B cell (primary cell): Measurements from ENCODE around the gene LRP2BP. TPM values are rescaled to one million over a fixed set of nuclear protein-coding genes. Genes with fewer than 3 reads are reported as not detected.
A peak's percentile ranks its signal among the peaks of the same experiment; 100 is the strongest.

Experiments
- ATAC-seq: fragments of 200-7000 bp; cut with Tn5 transposase; one replicate; pipeline ENCODE4 v1.10.0; 2021; ENCODE audit warnings: low read depth, mild to moderate bottlenecking, moderate number of reproducible peaks, moderate library complexity
- CTCF ChIA-PET: fragments of 350-600 bp; sonication (Branson Sonifier 250); formaldehyde crosslinking; loops from one replicate; lab custom pipeline; 2021; ENCODE audit warnings: antibody characterized with exemption, inconsistent platforms; lab: Charles Lee
- POLR2A ChIA-PET: fragments of 350-600 bp; sonication (Branson Sonifier 250); formaldehyde crosslinking; loops from one replicate; lab custom pipeline; 2021; ENCODE audit warnings: antibody characterized with exemption; lab: Charles Lee
- DNase-seq: peaks from one replicate; pipeline ENCODE4 v3.0.0; 2013
- H2AFZ ChIP-seq: 2 replicates; pipeline ENCODE4 v1.6.1; 2012; ENCODE audit warnings: mild to moderate bottlenecking, low read depth, low read length; ENCODE audit not compliant: insufficient read depth, poor library complexity, severe bottlenecking
- H3K27ac ChIP-seq, 2 donors: 1 replicate in 1 of 2; 2 replicates in 1 of 2; pipeline ENCODE4 v1.5.1; 2012 to 2013; ENCODE audit warnings: low read length in 2 of 2, mild to moderate bottlenecking in 2 of 2, moderate library complexity in 1 of 2
- H3K27me3 ChIP-seq, 4 experiments: fragments of 200-600 bp in 1 of 4; sonication (generic) in 1 of 4; replicated peaks in 1 of 4; 1 replicate in 2 of 4; 2 replicates in 2 of 4; pipeline versions ENCODE4 v1.6.1 to v1.7.0; 2013 to 2016; ENCODE audit warnings: low read length in 3 of 4, mild to moderate bottlenecking in 2 of 4, mixed read lengths in 1 of 4, moderate library complexity in 1 of 4; ENCODE audit not compliant: insufficient read depth in 4 of 4, control insufficient read depth in 3 of 4; ENCODE audit errors: control extremely low read depth in 1 of 4
- H3K36me3 ChIP-seq, 2 experiments: replicated peaks in 1 of 2; 1 replicate in 1 of 2; 2 replicates in 1 of 2; pipeline versions ENCODE4 v1.6.1 to v1.7.1; 2013; ENCODE audit warnings: low read length in 1 of 2; ENCODE audit not compliant: insufficient read depth in 2 of 2, control insufficient read depth in 1 of 2; ENCODE audit errors: control extremely low read depth in 1 of 2, extremely low read depth in 1 of 2
- H3K4me1 ChIP-seq, 2 donors: fragments of 200-600 bp in 1 of 2; sonication (generic) in 1 of 2; 1 replicate in 1 of 2; 2 replicates in 1 of 2; pipeline versions ENCODE4 v1.5.1 to v1.6.1; 2013 to 2017; ENCODE audit warnings: low read length in 2 of 2; ENCODE audit not compliant: control insufficient read depth in 2 of 2, insufficient read depth in 2 of 2
- H3K4me2 ChIP-seq: replicated peaks from 2 replicates; pipeline ENCODE3; 2012; ENCODE audit warnings: mild to moderate bottlenecking, low read depth, low read length; ENCODE audit not compliant: poor library complexity, severe bottlenecking
- H3K4me3 ChIP-seq, 5 experiments: fragments of 200-600 bp in 1 of 5; sonication (generic) in 1 of 5; 1 replicate in 3 of 5; 2 replicates in 2 of 5; pipeline versions ENCODE4 v1.5.1 to v1.7.0; 2011 to 2016; ENCODE audit warnings: low read length in 4 of 5, mild to moderate bottlenecking in 4 of 5, low read depth in 2 of 5, control low read depth in 1 of 5, moderate library complexity in 1 of 5; ENCODE audit not compliant: insufficient read depth in 1 of 5; ENCODE audit errors: control extremely low read depth in 1 of 5, extremely low read depth in 1 of 5
- H3K79me2 ChIP-seq: fragments of 200-600 bp; sonication (generic); one replicate; pipeline ENCODE4 v1.6.0; 2016; ENCODE audit warnings: low read length; ENCODE audit not compliant: control insufficient read depth, insufficient read depth
- H3K9ac ChIP-seq: fragments of 200-600 bp; sonication (generic); 2 replicates; pipeline ENCODE4 v1.6.1; 2017; ENCODE audit warnings: mild to moderate bottlenecking, low read length, moderate library complexity
- H3K9me3 ChIP-seq, 3 donors: one replicate each; pipeline versions ENCODE4 v1.6.1 to v1.7.1; 2013; ENCODE audit warnings: low read length in 2 of 3; ENCODE audit not compliant: control insufficient read depth in 2 of 3, insufficient read depth in 1 of 3; ENCODE audit errors: control extremely low read depth in 1 of 3
- H4K20me1 ChIP-seq: 2 replicates; pipeline ENCODE4 v1.6.0; 2012; ENCODE audit warnings: mild to moderate bottlenecking, low read length; ENCODE audit not compliant: insufficient read depth, control insufficient read depth, poor library complexity, severe bottlenecking
- H3K27ac Mint-ChIP-seq: one replicate; pipeline ENCODE4 v1.8.0; 2021; ENCODE audit warnings: mixed read lengths
- H3K27me3 Mint-ChIP-seq: one replicate; pipeline ENCODE4 v1.8.0; 2021; ENCODE audit warnings: mixed read lengths
- H3K4me1 Mint-ChIP-seq: one replicate; pipeline ENCODE4 v1.8.0; 2021; ENCODE audit warnings: mixed read lengths
- H3K4me3 Mint-ChIP-seq: one replicate; pipeline ENCODE4 v1.8.0; 2021; ENCODE audit warnings: mixed read lengths
- H3K9me3 Mint-ChIP-seq: one replicate; pipeline ENCODE4 v1.8.0; 2022; ENCODE audit warnings: mixed read lengths; ENCODE audit not compliant: insufficient read depth
- EZH2 ChIP-seq: IDR thresholded peaks from 2 replicates; pipeline ENCODE4 v1.6.1; 2012; ENCODE audit warnings: borderline replicate concordance, low read depth, mild to moderate bottlenecking, moderate library complexity, low read length; ENCODE audit not compliant: insufficient read depth, poor library complexity, severe bottlenecking
- WGBS: methylation state at CpG from one replicate; pipeline ENCODE4 v1.1.5; 2013; ENCODE audit warnings: missing lambda C conversion rate; ENCODE audit not compliant: insufficient coverage; 5-methylcytosine and 5-hydroxymethylcytosine counted together
- intact Hi-C: fragments of 100-400 bp; cut with micrococcal nuclease; formaldehyde crosslinking; loops from one replicate; pipeline ENCODE4 v1.10.0; 2022
- polyA plus RNA-seq: library from polyadenylated mRNA; depleted of rRNA; stranded (reverse); fragments of >200 nt; gene quantifications from 2 replicates; pipeline ENCODE4 v1.2.3, GENCODE V29; 2012
- total RNA-seq, 2 donors: library from RNA; stranded (reverse); fragments of 120-200 nt in 1 of 2; gene quantifications; 1 replicate in 1 of 2; 2 replicates in 1 of 2; pipeline versions ENCODE4 v1.2.3 to v1.2.4, GENCODE V29; 2013 to 2022
- TF ChIP-seq, protein P1 (sequence below): fragments of 200-600 bp; IDR thresholded peaks from one replicate; pipeline ENCODE4 v1.8.0; 2022; ENCODE audit warnings: antibody characterized with exemption, mild to moderate bottlenecking

The LRP2BP gene
- total and polyA plus RNA-seq, 2 donors (not counting 1 experiment from before 2014, with no cell fraction given) = 0.15 to 1.6 TPM

DNA sequence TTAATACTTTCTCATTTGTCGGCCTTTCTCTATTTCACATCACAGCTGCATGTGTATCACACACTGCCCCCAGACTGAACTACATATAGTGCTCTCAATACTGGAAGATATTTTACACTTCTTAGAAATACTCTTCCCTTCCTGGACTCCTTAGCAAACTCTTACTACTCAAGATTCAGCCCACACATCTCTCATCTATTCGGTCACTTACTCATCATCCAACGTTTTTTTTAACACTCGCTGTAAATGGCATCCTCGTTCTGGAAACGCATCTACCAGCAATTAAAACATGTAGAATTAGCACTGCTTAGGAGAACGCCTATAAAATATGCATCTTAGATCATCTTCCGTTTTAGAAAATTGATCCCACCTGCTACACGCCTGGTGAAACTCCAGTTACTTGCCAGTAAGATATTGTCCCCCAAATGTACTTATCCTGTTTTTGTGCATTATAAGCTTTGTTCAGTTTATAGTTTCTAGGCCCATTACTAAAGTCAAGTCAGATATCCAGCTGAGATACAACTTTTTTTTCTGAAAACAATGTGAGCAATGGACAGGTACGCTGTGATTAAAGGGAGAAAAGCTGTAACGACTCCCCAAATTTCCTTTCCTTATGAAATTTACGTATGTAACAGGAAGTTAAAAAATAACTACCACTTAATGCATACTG is 1.0 kb downstream of the LRP2BP start:
- H3K9me3 Mint-ChIP-seq = no peaks in the 10 kb centered on the region
- DNase-seq = no peak
- Histone ChIP-seq H3K79me2 (no peaks in the 10 kb centered on the region), H3K4me2 (peak overlapping the region; percentile 90), H3K36me3 (peaks cover 0 to 7% of the 10 kb centered on the region in 2 experiments), H3K4me1 (peaks cover 26% of the 10 kb centered on the region in 2 donors), H3K4me3 (peak overlapping the region; percentile 79 to 98 (median 89)), H3K27me3 (no peaks in the 10 kb centered on the region), H3K9ac (peak overlapping the region; percentile 88), H4K20me1 (no peaks in the 10 kb centered on the region), H3K27ac (peak overlapping the region in 1 of 2 donors; percentile 99), H3K9me3 (no peaks in the 10 kb centered on the region), H2AFZ (peak overlapping the region; percentile 70)
- peaks cover 54% of the 10 kb centered on the region for H3K4me1 Mint-ChIP-seq
- ChIA-PET CTCF (interaction anchor here (1.4 kb wide), 1 partner anchor 78 kb away, joined by 3 read pairs; no protein-coding TSS in a partner anchor), POLR2A (no interaction called here)
- peak overlapping the region; percentile 80 for H3K27ac Mint-ChIP-seq
- WGBS = 64% methylated on average over 7 of the region's 12 CpGs
- ATAC-seq = no peak
- no peaks in the 10 kb centered on the region for H3K27me3 Mint-ChIP-seq
- peak overlapping the region; percentile 92 for H3K4me3 Mint-ChIP-seq
- TF ChIP-seq EZH2 = no peak
- intact Hi-C loops = loop anchor here (1.0 to 10.0 kb wide), 5 partner anchors 193 to 1887 kb away; partner anchors contain the start of genes ACSL1, CYP4V2 and ING2

DNA sequence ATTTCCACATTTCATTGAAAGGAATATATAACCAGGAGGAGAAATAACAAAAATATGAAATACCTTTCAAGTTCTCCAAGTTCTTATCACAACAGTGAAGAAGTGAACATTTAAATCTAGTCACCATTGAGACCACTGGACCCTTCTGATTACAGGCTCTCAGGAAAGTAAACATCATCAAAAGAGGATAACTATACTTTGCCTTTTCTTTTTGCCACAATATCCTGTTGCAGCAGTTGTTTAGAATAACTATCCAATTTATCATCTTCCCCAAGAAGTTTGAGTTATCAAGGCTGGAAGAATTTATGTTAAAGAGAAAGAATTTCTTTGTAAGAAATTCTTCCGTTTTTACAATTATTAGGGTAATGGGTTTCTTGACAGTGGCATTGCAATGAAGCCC is 3.6 kb downstream of the LRP2BP start:
- ChIA-PET CTCF (no interaction called here), POLR2A (no interaction called here)
- H2AFZ ChIP-seq = no peak overlapping the region
- no peak overlapping the region for H3K9ac ChIP-seq
- no peaks in the 10 kb centered on the region for H3K27me3 Mint-ChIP-seq
- H3K4me2 ChIP-seq = no peak overlapping the region
- WGBS = no CpG with 5 or more reads among the region's 1 CpG
- peaks cover 19 to 22% of the 10 kb centered on the region in 2 donors for H3K4me1 ChIP-seq
- H3K79me2 ChIP-seq = no peaks in the 10 kb centered on the region
- peaks cover 37% of the 10 kb centered on the region for H3K4me1 Mint-ChIP-seq
- no peak overlapping the region for H3K4me3 Mint-ChIP-seq
- no peak overlapping the region for H3K4me3 ChIP-seq
- DNase-seq (no peak), ATAC-seq (no peak)
- H3K9me3 ChIP-seq = no peaks in the 10 kb centered on the region
- no peaks in the 10 kb centered on the region for H3K9me3 Mint-ChIP-seq
- intact Hi-C loops = loop anchor here (10.0 kb wide), 2 partner anchors 803 to 1127 kb away; partner anchors contain the start of gene CYP4V2
- H4K20me1 ChIP-seq = no peaks in the 10 kb centered on the region
- no peaks in the 10 kb centered on the region for H3K36me3 ChIP-seq
- no peaks in the 10 kb centered on the region for H3K27me3 ChIP-seq
- H3K27ac Mint-ChIP-seq = no peak overlapping the region
- TF ChIP-seq, protein P1, sequence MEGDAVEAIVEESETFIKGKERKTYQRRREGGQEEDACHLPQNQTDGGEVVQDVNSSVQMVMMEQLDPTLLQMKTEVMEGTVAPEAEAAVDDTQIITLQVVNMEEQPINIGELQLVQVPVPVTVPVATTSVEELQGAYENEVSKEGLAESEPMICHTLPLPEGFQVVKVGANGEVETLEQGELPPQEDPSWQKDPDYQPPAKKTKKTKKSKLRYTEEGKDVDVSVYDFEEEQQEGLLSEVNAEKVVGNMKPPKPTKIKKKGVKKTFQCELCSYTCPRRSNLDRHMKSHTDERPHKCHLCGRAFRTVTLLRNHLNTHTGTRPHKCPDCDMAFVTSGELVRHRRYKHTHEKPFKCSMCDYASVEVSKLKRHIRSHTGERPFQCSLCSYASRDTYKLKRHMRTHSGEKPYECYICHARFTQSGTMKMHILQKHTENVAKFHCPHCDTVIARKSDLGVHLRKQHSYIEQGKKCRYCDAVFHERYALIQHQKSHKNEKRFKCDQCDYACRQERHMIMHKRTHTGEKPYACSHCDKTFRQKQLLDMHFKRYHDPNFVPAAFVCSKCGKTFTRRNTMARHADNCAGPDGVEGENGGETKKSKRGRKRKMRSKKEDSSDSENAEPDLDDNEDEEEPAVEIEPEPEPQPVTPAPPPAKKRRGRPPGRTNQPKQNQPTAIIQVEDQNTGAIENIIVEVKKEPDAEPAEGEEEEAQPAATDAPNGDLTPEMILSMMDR = no peak
- TF ChIP-seq EZH2 = no peak
- H3K27ac ChIP-seq = no peak overlapping the region
